Measurements from ENCODE around the gene KIAA1143. TPM values are rescaled to one million over a fixed set of nuclear protein-coding genes. Genes with fewer than 3 reads are reported as not detected.

The KIAA1143 gene
- total and polyA plus RNA-seq, 9 of the 15 experiments (the other 6 are each of a cell fraction or from before 2014, with no cell fraction given) = 25.6 to 72.0 (median 42.2) TPM

- TF ChIP-seq NCOR1 (IDR thresholded peaks at IDR 0.05) (peak; percentile 58), CAMTA2 (CRISPR knock-in tag; conservative IDR thresholded peaks at IDR 0.05) (no peak), HNRNPL (IDR thresholded peaks at IDR 0.05; ENCODE audit: low read depth, low read length) (peak; percentile 37; the same call in 1 of the 2 replicates), TRIM24 (IDR thresholded peaks at IDR 0.05) (peak; percentile 45 to 69; a peak in 2 of 4 replicates), POU5F1 (IDR thresholded peaks at IDR 0.05; ENCODE audit: borderline replicate concordance, low read depth, low read length, partially characterized antibody) (no peak), ZBED1 (IDR thresholded peaks at IDR 0.05) (peak; percentile 43; the same call in 1 of the 2 replicates), ZKSCAN8 (CRISPR knock-in tag; IDR thresholded peaks at IDR 0.05) (0 out of 2 replicates have a peak, but pooled peaks have one; percentile 71), TFAP4 (CRISPR knock-in tag; IDR thresholded peaks at IDR 0.05; ENCODE audit: borderline replicate concordance) (peak; percentile 94), SIN3A (IDR thresholded peaks at IDR 0.05; ENCODE audit: borderline replicate concordance in 2 of 2, control insufficient read depth in 1 of 2, low read depth in 2 of 2, low read length in 2 of 2) (peak; percentile 88 to 97; a peak in 3 of 4 replicates), HNRNPLL (IDR thresholded peaks at IDR 0.05; ENCODE audit: low read depth, low read length, poor library complexity, severe bottlenecking) (peak; percentile 88), KDM2B (CRISPR knock-in tag; IDR thresholded peaks at IDR 0.05) (no peak), ZKSCAN3 (CRISPR knock-in tag; IDR thresholded peaks at IDR 0.05) (no peak), MAZ (CRISPR knock-in tag; conservative IDR thresholded peaks at IDR 0.05 in 1 of 2, IDR thresholded peaks at IDR 0.05 in 1 of 2) (peak; percentile 72 to 74; a peak in 3 of 4 replicates), FIP1L1 (IDR thresholded peaks at IDR 0.05; ENCODE audit: low read depth, low read length, poor library complexity, severe bottlenecking) (peak; percentile 93), RB1 (IDR thresholded peaks at IDR 0.05; ENCODE audit: low read depth) (peak; percentile 92), ZBTB17 (CRISPR knock-in tag; IDR thresholded peaks at IDR 0.05) (peak; percentile 78; the same call in 1 of the 2 replicates), ZNF212 (CRISPR knock-in tag; IDR thresholded peaks at IDR 0.05) (no peak), PHF8 (IDR thresholded peaks at IDR 0.05; ENCODE audit: borderline replicate concordance, low read length) (peak; percentile 99), L3MBTL2 (IDR thresholded peaks at IDR 0.05) (peak; percentile 96), SAFB2 (IDR thresholded peaks at IDR 0.05; ENCODE audit: borderline replicate concordance, low read depth, low read length, severe bottlenecking) (no peak), RBBP5 (IDR thresholded peaks at IDR 0.05; ENCODE audit: borderline replicate concordance, insufficient read depth, low read length, poor library complexity, severe bottlenecking) (peak; percentile 92), ARID2 (IDR thresholded peaks at IDR 0.05) (0 out of 2 replicates have a peak, but pooled peaks have one; percentile 47), ZC3H4 (CRISPR knock-in tag; IDR thresholded peaks at IDR 0.05; ENCODE audit: borderline replicate concordance) (no peak), RBM15 (IDR thresholded peaks at IDR 0.05; ENCODE audit: insufficient read depth, low read length) (no peak), ZNF740 (CRISPR knock-in tag; IDR thresholded peaks at IDR 0.05) (no peak; the same call in none of the 2 replicates), ZNF740 (tag; IDR thresholded peaks at IDR 0.05) (no peak)
Measured at GRCh38 chr3:44761424-44762169, at the start of gene KIAA1143, which contains the start of gene KIF15 (continued).

Measured in K562 (cell line).